ES-I3 (cell line): Measurements from ENCODE around the gene THSD4.
"Not testable (repeated sequence)": the region's sequence is repeated elsewhere in the genome, so short reads cannot be mapped to it uniquely, and the experiment has no call there.

Experiments
- H3K36me3 ChIP-seq: 2 replicates; pipeline ENCODE4 v1.6.1; 2013; ENCODE audit warnings: mild to moderate bottlenecking, low read length, control low read depth, moderate library complexity; ENCODE audit not compliant: insufficient read depth
- H3K4me1 ChIP-seq: 2 replicates; pipeline ENCODE4 v1.6.1; 2013; ENCODE audit warnings: mild to moderate bottlenecking, control low read depth, low read length; ENCODE audit not compliant: insufficient read depth
- H3K9ac ChIP-seq: 2 replicates; pipeline ENCODE4 v1.6.1; 2013; ENCODE audit warnings: low read depth, mild to moderate bottlenecking, low read length, moderate library complexity
- H3K9me3 ChIP-seq: 2 replicates; pipeline ENCODE4 v1.6.1; 2013; ENCODE audit warnings: mild to moderate bottlenecking, low read length, moderate library complexity; ENCODE audit not compliant: control insufficient read depth, insufficient read depth

Gene THSD4

DNA sequence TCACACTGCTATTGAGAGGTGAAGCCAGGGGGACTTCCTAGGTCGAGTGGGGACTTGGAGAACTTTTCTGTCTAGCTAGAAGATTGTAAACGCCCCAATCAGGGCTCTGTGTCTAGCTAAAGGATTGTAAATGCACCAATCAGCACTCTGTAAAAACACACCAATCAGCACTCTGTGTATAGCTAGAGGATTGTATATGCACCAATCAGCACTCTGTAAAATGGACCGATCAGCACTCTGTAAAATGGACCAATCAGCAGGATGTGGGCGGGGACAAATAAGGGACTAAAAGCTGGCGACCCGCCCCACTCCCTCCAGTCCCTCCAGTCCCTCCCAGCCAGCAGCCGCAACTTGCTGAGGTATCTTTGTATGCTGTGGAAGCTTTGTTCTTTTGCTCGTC, 98.7 kb downstream of the THSD4 start:
- not testable (repeated sequence) for H3K36me3 ChIP-seq, H3K9ac ChIP-seq, H3K9me3 ChIP-seq, H3K4me1 ChIP-seq

DNA sequence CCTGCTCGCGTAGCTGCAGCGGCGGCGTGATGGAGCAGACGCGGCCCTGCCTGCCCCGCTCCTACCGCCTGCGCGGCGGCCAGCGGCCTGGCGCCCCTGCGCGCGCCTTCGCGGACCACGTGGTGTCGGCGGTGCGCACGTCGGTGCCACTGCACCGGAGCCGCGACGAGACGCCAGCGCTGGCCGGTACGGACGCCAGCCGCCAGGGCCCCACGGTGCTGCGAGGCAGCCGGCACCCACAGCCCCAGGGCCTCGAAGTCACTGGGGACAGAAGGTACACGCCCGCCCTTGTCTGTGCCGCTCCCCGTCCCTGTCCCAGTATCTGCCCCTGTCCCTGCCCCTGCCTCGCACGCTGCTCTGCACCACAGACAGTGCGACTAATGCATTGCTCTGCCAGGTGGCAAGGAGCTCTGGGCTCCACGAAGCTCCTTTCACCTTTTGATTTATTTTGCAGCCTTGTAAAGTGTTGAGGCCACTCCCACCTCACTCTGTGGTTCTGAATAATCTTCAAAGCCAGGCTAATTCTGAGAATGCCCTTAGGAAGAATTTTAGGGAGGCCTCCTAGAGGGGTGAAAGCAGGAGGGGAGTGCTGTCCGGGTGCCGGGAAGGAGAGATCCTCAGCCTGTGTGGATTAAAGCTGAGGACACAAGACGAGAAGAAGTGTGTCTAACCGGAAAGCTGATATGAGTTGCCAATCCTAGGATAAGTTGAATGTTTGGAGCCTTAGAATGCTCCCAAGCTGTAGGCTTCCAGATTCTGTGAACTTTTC, 100.0 kb downstream of the THSD4 start:
- Histone ChIP-seq H3K4me1 (no peaks in the 10 kb centered on the region), H3K36me3 (no peaks in the 10 kb centered on the region), H3K9ac (no peak overlapping the region), H3K9me3 (no peaks in the 10 kb centered on the region)

DNA sequence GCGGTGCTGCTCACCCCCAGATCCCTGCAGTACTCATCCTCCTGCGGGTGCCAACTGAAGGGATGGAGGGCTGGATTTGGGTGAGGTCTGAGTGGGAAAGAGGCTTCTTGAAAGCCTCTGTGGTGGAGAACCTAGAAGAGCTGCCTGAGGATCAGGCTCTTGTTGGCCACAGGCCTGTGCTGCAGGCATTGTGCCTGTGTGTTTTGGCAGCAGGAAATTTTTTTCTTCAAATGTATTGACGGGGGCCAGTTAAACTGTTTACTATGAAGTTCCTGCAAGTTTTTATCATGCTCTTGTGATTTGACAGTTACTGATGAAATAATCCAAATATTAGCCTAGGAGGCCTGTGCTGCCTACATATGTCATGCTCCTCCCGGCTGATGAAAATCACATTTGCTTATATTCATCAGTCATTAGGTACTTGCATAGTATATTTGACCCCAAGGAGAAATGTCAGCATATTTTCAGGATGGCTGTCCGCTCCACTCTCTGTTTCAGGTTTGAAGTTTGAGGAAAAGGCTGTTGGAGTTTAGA, 103.1 kb downstream of the THSD4 start:
- Histone ChIP-seq H3K4me1 (no peaks in the 10 kb centered on the region), H3K9ac (no peak overlapping the region), H3K9me3 (no peaks in the 10 kb centered on the region), H3K36me3 (no peaks in the 10 kb centered on the region)

DNA sequence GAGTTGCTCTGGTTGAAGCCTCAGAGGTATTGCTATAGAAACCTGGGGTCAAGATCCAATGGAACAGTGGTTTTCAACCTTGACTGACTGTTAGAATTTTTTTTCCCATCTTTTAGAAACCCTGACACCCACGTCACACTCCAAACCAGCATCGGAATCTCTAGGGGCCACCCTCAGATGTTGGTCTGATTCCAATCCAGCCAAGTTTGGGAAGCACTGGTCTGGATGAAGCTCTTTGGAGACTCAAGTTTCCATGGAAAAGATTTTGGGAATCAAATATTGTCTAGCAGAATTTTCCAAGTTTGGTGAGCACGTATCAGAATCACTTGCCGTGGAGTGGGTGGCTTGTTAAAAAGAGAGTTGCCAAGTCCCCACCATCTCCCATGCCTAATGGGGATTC, 103.8 kb downstream of the THSD4 start:
- Histone ChIP-seq H3K4me1 (no peaks in the 10 kb centered on the region), H3K9ac (no peak overlapping the region)

DNA sequence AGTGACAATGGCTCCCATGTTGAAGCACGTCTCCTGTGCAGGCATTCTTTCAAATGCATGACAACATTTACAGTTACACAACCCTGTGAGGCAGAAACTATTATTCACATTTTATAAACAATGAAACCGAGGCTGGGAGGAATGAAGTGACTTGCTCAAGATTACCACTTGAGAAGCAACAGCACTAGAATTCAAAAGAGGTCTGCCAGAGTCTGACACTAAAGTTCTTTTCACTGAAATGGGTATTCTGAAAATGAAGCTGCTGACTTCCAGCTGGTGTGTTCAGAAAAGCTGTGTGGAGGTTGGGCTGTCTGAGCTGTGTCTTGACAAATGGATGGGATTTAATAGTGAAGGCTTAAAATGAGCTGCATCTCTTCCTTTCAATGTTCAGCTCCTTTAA, 104.4 kb downstream of the THSD4 start:
- H3K9me3 ChIP-seq, result peaks cover 2% of the 10 kb centered on the region; the same call in 1 of the 2 replicates
- no peak overlapping the region for H3K9ac ChIP-seq
- no peaks in the 10 kb centered on the region for H3K36me3 ChIP-seq
- H3K4me1 ChIP-seq, result no peaks in the 10 kb centered on the region

More for the DNA sequence above, 103.8 kb downstream of the THSD4 start:
- Histone ChIP-seq H3K36me3 (no peaks in the 10 kb centered on the region), H3K9me3 (no peaks in the 10 kb centered on the region)

DNA sequence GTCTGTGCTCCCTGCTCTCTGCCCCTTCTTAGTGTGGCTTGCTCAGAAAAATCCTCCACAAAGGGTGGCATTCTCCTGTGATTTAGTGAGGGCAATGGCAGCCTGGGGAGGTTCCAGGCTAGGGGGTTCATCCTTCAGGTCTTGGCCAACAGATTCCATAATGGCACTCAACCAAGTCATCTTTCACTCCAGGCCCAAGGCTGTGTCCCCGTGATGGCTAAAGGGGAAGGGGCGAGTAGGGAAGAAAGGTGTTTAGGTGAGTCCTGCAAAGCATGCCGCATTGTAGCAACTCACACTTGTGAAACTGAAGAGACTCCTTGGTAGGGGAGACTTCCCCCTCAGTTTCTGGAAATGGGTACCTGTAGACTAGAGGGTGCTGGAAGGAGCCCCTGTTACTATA, 105.6 kb downstream of the THSD4 start:
- peaks cover 2% of the 10 kb centered on the region; the same call in 1 of the 2 replicates for H3K9me3 ChIP-seq
- H3K9ac ChIP-seq, result no peak overlapping the region
- no peaks in the 10 kb centered on the region for H3K4me1 ChIP-seq
- no peaks in the 10 kb centered on the region for H3K36me3 ChIP-seq

DNA sequence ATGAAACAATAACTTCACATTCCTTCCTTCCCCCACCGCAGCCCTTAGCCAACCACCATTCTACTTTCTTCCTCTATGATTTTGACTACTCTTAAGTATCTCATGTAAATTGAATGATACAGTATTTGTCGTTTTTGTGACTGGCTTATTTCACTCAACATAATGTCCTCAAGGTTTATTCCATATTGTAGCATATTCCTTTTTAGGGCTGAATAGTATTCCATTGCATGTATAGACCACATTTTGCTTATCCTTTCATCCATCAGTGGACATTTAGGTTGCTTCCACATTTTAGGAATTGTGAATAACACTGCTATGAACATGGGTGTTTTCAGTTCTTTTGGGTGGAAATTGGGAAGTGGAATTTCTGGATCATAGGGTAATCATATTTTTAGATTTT, 106.1 kb downstream of the THSD4 start:
- Histone ChIP-seq H3K4me1 (peaks cover 3% of the 10 kb centered on the region; the same call in 1 of the 2 replicates), H3K9me3 (peaks cover 2% of the 10 kb centered on the region; the same call in 1 of the 2 replicates), H3K9ac (no peak overlapping the region), H3K36me3 (no peaks in the 10 kb centered on the region)

DNA sequence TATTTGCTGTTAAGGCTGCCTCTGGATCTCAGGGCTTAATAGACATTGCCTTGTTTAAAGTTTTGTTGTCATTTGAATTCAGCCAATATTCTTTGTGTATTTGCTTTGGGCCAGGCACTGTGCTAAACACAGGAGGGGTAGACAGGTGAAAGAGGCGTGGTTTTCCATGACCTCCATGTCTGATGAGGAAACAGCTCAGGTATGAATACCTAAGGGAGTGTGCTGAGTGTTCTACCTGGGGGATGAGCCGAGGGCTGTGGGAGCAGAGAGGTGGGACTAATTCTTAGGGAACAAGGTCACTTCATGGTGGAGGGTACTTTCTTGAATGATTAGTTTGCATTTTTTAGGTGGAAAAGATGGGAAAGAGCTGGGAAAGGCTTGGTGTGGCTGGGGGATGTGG, 108.2 kb downstream of the THSD4 start:
- Histone ChIP-seq H3K9me3 (peaks cover 2% of the 10 kb centered on the region; the same call in 1 of the 2 replicates), H3K36me3 (no peaks in the 10 kb centered on the region), H3K9ac (no peak overlapping the region), H3K4me1 (peaks cover 16% of the 10 kb centered on the region)

DNA sequence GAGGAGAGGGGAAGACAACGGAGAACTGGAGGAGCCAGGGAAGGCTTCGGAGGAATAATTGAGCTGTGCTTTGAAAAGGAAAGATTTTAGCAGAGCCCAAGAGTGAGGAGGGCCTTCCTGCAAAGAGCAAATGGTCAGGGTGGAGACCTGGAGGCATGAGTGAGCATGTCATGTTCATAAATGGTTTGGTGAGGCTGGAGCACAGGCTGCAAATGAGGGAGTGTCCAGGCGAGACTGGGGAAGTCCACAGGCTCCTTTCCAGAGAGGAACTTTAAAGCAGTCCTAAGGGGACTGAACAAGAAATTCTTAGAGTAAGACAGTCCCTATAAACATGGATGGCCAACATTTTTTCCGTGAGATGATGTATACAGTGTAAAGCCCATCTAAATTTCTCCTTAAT, 108.8 kb downstream of the THSD4 start:
- peaks cover 2% of the 10 kb centered on the region; the same call in 1 of the 2 replicates for H3K9me3 ChIP-seq
- peaks cover 16% of the 10 kb centered on the region for H3K4me1 ChIP-seq
- H3K36me3 ChIP-seq, result no peaks in the 10 kb centered on the region
- H3K9ac ChIP-seq, result no peak overlapping the region

DNA sequence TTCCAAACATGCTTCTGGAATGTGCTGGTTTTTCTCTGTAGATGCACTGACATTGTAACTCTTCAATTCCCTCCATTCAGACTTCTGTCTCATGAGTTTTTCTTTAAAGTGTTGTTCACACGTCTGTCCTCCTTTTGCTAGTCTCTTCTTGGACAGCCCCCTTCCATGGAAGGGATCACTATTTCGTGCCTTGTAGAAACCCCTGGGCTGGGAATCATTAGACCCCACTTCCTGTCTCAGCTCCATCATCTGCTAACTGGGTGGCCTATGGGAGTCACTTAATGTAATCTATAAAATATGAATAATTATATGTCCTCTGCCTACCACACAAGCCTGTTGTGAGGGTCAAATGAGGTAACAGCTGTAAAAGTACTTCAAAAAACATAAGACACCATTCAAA, 110.6 kb downstream of the THSD4 start:
- Histone ChIP-seq H3K9me3 (peaks cover 2% of the 10 kb centered on the region; the same call in 1 of the 2 replicates), H3K4me1 (peaks cover 16% of the 10 kb centered on the region), H3K9ac (no peak overlapping the region), H3K36me3 (no peaks in the 10 kb centered on the region)

DNA sequence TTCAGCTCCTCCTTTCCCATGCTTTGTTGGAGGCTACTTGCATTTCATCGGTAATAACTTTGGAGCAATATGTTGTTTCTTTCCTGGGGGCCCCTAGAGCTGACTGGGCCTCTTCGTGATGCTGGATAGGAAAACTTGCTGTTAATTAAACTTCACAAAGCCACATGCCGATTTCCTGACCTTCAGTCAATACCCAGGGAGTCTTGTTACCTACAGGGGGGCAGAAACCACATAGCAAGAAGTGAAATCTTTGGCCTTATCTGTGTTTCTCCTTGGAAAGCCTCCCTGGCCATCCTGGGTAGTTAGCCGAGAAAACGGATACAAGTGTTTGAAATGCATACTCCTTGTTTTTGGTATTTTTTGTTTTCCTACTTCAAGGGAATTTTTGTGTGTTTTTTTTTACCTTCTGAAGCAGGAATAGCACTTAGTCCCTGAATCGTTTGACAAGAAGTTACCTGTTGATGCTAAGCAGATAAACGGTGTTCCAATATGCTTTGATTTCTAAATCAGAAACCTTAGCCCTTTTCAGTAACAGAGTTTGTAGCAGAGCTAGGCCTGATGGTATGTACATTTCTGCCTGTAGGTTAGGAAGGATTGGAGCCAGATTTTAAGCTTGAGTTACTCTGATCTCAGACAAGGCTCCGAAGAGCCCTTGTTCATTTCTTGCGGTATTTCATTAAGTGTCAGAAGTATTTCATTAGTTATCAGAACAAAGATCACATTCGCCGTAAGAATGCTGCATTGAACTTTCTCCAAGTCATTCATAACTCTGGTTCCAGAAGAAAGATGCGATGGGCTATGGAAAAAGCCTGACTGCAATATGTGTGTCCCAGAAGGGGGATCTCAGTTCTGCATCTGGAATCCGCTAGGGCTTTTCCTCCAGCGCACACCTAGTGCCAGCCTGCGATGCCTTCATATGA, 111.5 kb downstream of the THSD4 start:
- Histone ChIP-seq H3K4me1 (peaks cover 16% of the 10 kb centered on the region), H3K9me3 (peaks cover 2% of the 10 kb centered on the region; the same call in 1 of the 2 replicates), H3K36me3 (no peaks in the 10 kb centered on the region), H3K9ac (no peak overlapping the region)

DNA sequence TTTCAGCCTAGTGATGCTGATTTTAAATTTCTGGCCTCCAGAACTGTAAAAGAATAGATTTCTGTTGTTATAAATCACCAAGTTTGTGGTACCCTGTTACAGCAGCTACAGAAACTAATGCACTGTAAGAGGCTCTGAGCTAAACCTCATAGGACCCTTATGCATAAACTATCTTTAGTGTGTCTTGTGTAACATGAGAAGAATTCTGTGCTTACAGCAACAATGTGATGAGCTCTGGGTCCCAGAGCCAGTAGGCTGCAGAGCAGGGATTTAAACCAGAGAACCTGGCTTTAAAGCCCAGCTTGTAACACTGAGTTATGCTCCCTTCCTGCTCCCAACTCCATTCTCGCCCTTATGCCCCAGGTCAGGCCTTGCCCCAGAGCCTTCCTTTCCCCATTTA, 113.1 kb downstream of the THSD4 start:
- no peak overlapping the region for H3K9ac ChIP-seq
- H3K36me3 ChIP-seq, result no peaks in the 10 kb centered on the region
- peaks cover 2% of the 10 kb centered on the region; the same call in 1 of the 2 replicates for H3K9me3 ChIP-seq
- H3K4me1 ChIP-seq, result peaks cover 16% of the 10 kb centered on the region

DNA sequence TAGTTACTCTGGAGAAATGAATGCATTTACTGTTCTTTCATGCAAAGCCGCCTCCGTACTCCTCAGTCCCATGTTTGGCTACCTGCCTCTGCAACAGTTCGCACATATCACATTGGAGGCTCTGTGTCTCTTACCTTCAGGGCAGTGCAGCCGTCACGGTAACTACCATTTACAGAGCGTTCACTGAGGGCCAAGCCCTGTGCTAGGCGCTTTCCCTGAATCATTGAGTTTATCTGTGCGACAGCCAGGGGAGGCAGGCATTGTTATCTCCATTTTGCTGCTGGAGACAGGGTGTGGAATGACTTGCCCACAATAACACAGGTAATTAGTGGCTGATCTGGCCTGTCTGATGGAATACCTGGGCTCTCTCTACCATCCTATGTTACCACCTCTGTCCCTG, 115.0 kb downstream of the THSD4 start:
- H3K9ac ChIP-seq, result no peak overlapping the region
- no peaks in the 10 kb centered on the region for H3K36me3 ChIP-seq
- no peaks in the 10 kb centered on the region for H3K9me3 ChIP-seq
- peaks cover 16% of the 10 kb centered on the region for H3K4me1 ChIP-seq

DNA sequence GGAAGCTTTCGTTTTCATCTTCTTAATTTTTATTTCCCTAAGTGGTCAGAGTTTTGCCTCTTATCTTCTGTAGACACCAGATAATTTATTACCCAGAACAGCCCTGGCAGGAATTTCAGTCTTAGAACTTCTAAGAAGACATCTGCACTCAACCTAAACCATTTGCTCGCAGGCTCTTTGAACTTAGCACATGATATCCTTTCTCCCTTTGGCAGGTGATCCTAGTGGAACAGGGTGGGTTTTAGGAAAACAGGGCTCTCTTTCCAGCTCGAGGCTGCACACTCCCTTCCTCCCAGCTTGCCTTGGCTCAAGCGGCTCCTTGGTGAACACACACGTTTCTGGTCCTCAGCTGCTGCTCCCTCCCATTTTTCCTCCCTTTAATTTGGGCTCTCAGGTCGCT, 116.5 kb downstream of the THSD4 start:
- no peaks in the 10 kb centered on the region for H3K36me3 ChIP-seq

More for the DNA sequence above, 116.5 kb downstream of the THSD4 start:
- H3K4me1 ChIP-seq, result peaks cover 9% of the 10 kb centered on the region
- no peaks in the 10 kb centered on the region for H3K9me3 ChIP-seq
- H3K9ac ChIP-seq, result no peak overlapping the region
